ENCODE results near the gene IL22RA2.

The IL22RA2 gene

DNA sequence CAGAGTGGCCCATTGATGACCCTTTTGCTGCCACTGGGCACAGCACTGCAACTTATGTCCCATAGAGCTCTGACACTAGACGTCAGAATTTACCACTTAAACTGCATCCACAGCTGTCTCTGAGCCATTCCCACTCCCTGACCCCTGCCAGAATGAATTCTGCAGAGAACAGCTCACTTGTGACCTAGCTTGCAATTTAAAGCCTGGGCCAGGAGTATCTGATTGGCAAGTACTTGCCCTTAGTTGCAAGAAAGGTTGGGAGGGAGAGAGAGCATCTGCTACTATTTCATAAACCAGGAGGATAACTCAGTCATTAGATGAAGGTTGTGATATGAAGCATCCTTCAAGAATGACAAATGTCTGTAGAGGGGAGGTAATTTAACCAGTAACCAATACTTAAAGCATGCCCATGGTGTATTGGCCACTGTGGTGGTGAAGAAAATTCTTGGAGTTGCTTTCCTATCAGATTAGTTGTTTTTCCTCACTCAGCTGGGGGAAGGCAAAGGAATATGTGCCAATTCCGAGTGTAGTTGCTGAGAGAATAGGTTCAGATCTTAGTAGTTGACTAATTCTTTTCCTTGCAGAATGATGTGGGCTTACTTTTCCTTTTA is 46.5 kb downstream of the IL22RA2 start:
- Histone ChIP-seq H3K4me2 (ENCODE audit: insufficient read depth, low read length, poor library complexity, severe bottlenecking) (no peak overlapping the region), H3K23ac (ENCODE audit: low read depth, low read length, poor library complexity) (no peak overlapping the region), H2AK5ac (ENCODE audit: low read depth, low read length) (no peak overlapping the region), H3K4me3 (ENCODE audit: low read length in 2 of 2) (no peak overlapping the region), H4K91ac (ENCODE audit: low read depth, low read length, poor library complexity) (no peak overlapping the region), H3K9ac (ENCODE audit: low read depth, low read length, poor library complexity) (no peak overlapping the region), H3K27ac (replicated peaks; ENCODE audit: low read length) (no peak overlapping the region), H2AFZ (ENCODE audit: low read length) (no peak overlapping the region), H2BK5ac (ENCODE audit: low read length) (no peak overlapping the region), H3K79me1 (ENCODE audit: low read depth, low read length) (no peaks in the 10 kb centered on the region), H3K36me3 (replicated peaks in 1 of 2; ENCODE audit: control insufficient read depth in 2 of 2, insufficient read depth in 2 of 2, low read length in 2 of 2) (no peaks in the 10 kb centered on the region), H2BK120ac (ENCODE audit: low read depth, low read length) (no peak overlapping the region), H4K8ac (ENCODE audit: low read depth, low read length) (no peak overlapping the region), H3K18ac (ENCODE audit: low read length) (no peak overlapping the region), H2BK12ac (ENCODE audit: low read length) (no peak overlapping the region), H3K4me1 (ENCODE audit: control insufficient read depth in 2 of 2, insufficient read depth in 1 of 2, low read depth in 1 of 2, low read length in 2 of 2) (no peaks in the 10 kb centered on the region), H3K27me3 (ENCODE audit: control insufficient read depth in 3 of 3, insufficient read depth in 3 of 3, low read depth in 1 of 3, low read length in 3 of 3) (no peaks in the 10 kb centered on the region), H3K9me3 (replicated peaks in 1 of 2; ENCODE audit: control insufficient read depth in 2 of 2, insufficient read depth in 1 of 2, low read depth in 1 of 2, low read length in 2 of 2) (no peaks in the 10 kb centered on the region), H2BK15ac (ENCODE audit: low read length) (no peak overlapping the region), H3K14ac (ENCODE audit: low read length) (no peak overlapping the region), H3K4ac (ENCODE audit: low read length) (no peak overlapping the region)
- WGBS, 2 donors (ENCODE audit: extremely low coverage in 2 of 2, insufficient read length in 2 of 2, insufficient replicate concordance in 1 of 2), result no CpG with 5 or more reads among the region's 2 CpGs
- DNase-seq (ENCODE audit: low spot score), result no peak

DNA sequence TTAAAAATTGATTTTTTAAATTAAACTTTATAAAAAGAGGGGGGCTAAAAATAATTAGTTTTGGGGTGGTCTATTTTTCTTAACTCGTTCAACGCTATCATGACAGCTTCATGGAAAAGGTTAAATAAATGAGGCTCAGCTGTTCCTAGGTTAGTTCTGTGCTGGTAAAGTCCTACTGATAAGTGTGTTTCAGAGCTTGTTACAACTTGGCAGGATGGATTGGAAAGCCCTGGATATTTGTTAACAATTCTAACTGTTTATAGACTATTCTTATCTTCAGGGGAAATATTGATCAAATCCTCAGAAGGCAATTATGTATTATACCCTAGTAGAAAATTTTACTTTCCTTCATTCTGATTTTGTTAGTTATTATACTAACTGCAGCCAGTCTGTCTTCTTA is 50.4 kb downstream of the IL22RA2 start:
- no peak overlapping the region for H3K4ac ChIP-seq (ENCODE audit: low read length)
- H4K91ac ChIP-seq (ENCODE audit: low read depth, low read length, poor library complexity), result no peak overlapping the region
- no peak overlapping the region for H3K27ac ChIP-seq (replicated peaks; ENCODE audit: low read length)
- no peak overlapping the region for H3K14ac ChIP-seq (ENCODE audit: low read length)
- H4K8ac ChIP-seq (ENCODE audit: low read depth, low read length), result no peak overlapping the region
- H3K4me2 ChIP-seq (ENCODE audit: insufficient read depth, low read length, poor library complexity, severe bottlenecking), result no peak overlapping the region
- no peak overlapping the region for H2AK5ac ChIP-seq (ENCODE audit: low read depth, low read length)
- H2BK5ac ChIP-seq (ENCODE audit: low read length), result no peak overlapping the region
- H3K9me3 ChIP-seq (replicated peaks in 1 of 2; ENCODE audit: control insufficient read depth in 2 of 2, insufficient read depth in 1 of 2, low read depth in 1 of 2, low read length in 2 of 2), result peaks cover 4 to 9% of the 10 kb centered on the region in 2 donors
- no peaks in the 10 kb centered on the region for H3K4me1 ChIP-seq (ENCODE audit: control insufficient read depth in 2 of 2, insufficient read depth in 1 of 2, low read depth in 1 of 2, low read length in 2 of 2)
- no peak overlapping the region for H3K23ac ChIP-seq (ENCODE audit: low read depth, low read length, poor library complexity)
- H3K36me3 ChIP-seq (replicated peaks in 1 of 2; ENCODE audit: control insufficient read depth in 2 of 2, insufficient read depth in 2 of 2, low read length in 2 of 2), result no peaks in the 10 kb centered on the region
- H3K18ac ChIP-seq (ENCODE audit: low read length), result no peak overlapping the region
- WGBS, 2 donors (ENCODE audit: extremely low coverage in 2 of 2, insufficient read length in 2 of 2, insufficient replicate concordance in 1 of 2), result no CpG with 5 or more reads among the region's 2 CpGs
- H2BK12ac ChIP-seq (ENCODE audit: low read length), result no peak overlapping the region
- no peak overlapping the region for H3K9ac ChIP-seq (ENCODE audit: low read depth, low read length, poor library complexity)
- no peak overlapping the region for H2BK15ac ChIP-seq (ENCODE audit: low read length)
- H2AFZ ChIP-seq (ENCODE audit: low read length), result no peak overlapping the region
- no peaks in the 10 kb centered on the region for H3K79me1 ChIP-seq (ENCODE audit: low read depth, low read length)
- H3K27me3 ChIP-seq (ENCODE audit: control insufficient read depth in 3 of 3, insufficient read depth in 3 of 3, low read depth in 1 of 3, low read length in 3 of 3), result no peaks in the 10 kb centered on the region
- no peak for DNase-seq (ENCODE audit: low spot score)
- H3K4me3 ChIP-seq (ENCODE audit: low read length in 2 of 2), result no peak overlapping the region
- H2BK120ac ChIP-seq (ENCODE audit: low read depth, low read length), result no peak overlapping the region

DNA sequence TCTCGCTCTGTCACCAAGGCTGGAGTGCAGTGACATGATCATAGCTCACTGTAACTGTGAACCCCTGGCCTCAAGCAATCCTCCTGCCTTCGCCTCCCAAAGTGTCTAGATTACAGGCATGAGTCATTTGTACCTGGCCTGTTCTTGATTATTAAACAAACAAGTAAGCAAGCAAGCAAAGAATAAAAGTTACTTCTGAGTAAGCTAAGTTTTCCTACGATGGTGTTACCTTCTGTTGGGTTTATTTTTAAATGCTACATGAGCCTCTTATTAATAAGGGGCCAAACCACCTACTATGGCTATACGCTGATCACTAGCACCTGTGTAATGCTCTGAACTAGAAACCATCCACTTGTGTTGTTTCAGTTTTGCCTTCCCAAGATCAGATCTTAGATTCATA is 50.8 kb downstream of the IL22RA2 start:
- H3K27me3 ChIP-seq (ENCODE audit: control insufficient read depth in 3 of 3, insufficient read depth in 3 of 3, low read depth in 1 of 3, low read length in 3 of 3), result no peaks in the 10 kb centered on the region
- no peak overlapping the region for H2BK12ac ChIP-seq (ENCODE audit: low read length)
- no peak overlapping the region for H2BK120ac ChIP-seq (ENCODE audit: low read depth, low read length)
- no peak overlapping the region for H2AK5ac ChIP-seq (ENCODE audit: low read depth, low read length)
- H4K8ac ChIP-seq (ENCODE audit: low read depth, low read length), result no peak overlapping the region
- no peak for DNase-seq (ENCODE audit: low spot score)
- no peak overlapping the region for H2BK5ac ChIP-seq (ENCODE audit: low read length)
- H2BK15ac ChIP-seq (ENCODE audit: low read length), result no peak overlapping the region
- H3K4me2 ChIP-seq (ENCODE audit: insufficient read depth, low read length, poor library complexity, severe bottlenecking), result no peak overlapping the region
- H3K23ac ChIP-seq (ENCODE audit: low read depth, low read length, poor library complexity), result no peak overlapping the region
- no peak overlapping the region for H3K27ac ChIP-seq (replicated peaks; ENCODE audit: low read length)
- H3K4ac ChIP-seq (ENCODE audit: low read length), result no peak overlapping the region
- no peak overlapping the region for H3K18ac ChIP-seq (ENCODE audit: low read length)
- no CpG with 5 or more reads among the region's 4 CpGs for WGBS, 2 donors (ENCODE audit: extremely low coverage in 2 of 2, insufficient read length in 2 of 2, insufficient replicate concordance in 1 of 2)
- H3K9me3 ChIP-seq (replicated peaks in 1 of 2; ENCODE audit: control insufficient read depth in 2 of 2, insufficient read depth in 1 of 2, low read depth in 1 of 2, low read length in 2 of 2), result peaks cover 4 to 9% of the 10 kb centered on the region in 2 donors
- H3K79me1 ChIP-seq (ENCODE audit: low read depth, low read length), result no peaks in the 10 kb centered on the region
- no peak overlapping the region for H4K91ac ChIP-seq (ENCODE audit: low read depth, low read length, poor library complexity)
- no peak overlapping the region for H3K9ac ChIP-seq (ENCODE audit: low read depth, low read length, poor library complexity)
- no peaks in the 10 kb centered on the region for H3K36me3 ChIP-seq (replicated peaks in 1 of 2; ENCODE audit: control insufficient read depth in 2 of 2, insufficient read depth in 2 of 2, low read length in 2 of 2)
- no peaks in the 10 kb centered on the region for H3K4me1 ChIP-seq (ENCODE audit: control insufficient read depth in 2 of 2, insufficient read depth in 1 of 2, low read depth in 1 of 2, low read length in 2 of 2)
- H2AFZ ChIP-seq (ENCODE audit: low read length), result no peak overlapping the region
- H3K14ac ChIP-seq (ENCODE audit: low read length), result no peak overlapping the region
- H3K4me3 ChIP-seq (ENCODE audit: low read length in 2 of 2), result no peak overlapping the region

DNA sequence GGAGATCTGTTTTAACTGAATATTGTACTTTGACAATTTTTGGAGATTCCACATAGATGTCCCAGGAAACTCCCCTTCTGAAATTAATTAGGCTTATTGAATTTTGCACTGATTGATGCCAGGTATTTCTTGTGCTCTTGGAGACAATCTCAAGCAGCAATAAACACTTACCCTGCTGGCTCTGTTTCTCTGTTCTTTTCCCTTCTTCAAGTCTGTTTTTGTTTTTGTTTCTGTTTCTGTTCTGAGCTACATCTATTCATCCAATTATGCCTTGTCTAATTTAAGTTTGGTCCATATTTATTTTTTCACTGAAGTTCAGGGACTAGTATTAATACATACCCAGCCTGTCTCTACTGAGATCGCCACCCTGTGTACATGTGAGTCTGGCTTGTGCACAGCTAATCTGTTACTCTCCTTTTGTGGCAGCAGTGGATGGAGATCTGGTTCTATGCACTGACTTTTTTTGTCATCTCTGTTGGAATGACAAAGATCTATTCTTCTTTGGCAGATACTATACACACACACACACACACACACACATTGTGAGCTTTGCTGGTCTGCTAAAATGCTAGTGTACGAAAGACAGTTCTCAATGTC is 51.9 kb downstream of the IL22RA2 start:
- Histone ChIP-seq H2BK120ac (ENCODE audit: low read depth, low read length) (no peak overlapping the region), H3K27me3 (ENCODE audit: control insufficient read depth in 3 of 3, insufficient read depth in 3 of 3, low read depth in 1 of 3, low read length in 3 of 3) (no peaks in the 10 kb centered on the region), H3K18ac (ENCODE audit: low read length) (no peak overlapping the region), H3K79me1 (ENCODE audit: low read depth, low read length) (no peaks in the 10 kb centered on the region), H2AFZ (ENCODE audit: low read length) (no peak overlapping the region), H3K4ac (ENCODE audit: low read length) (no peak overlapping the region), H3K4me1 (ENCODE audit: control insufficient read depth in 2 of 2, insufficient read depth in 1 of 2, low read depth in 1 of 2, low read length in 2 of 2) (peaks cover 0 to 2% of the 10 kb centered on the region in 2 donors), H4K91ac (ENCODE audit: low read depth, low read length, poor library complexity) (no peak overlapping the region), H3K23ac (ENCODE audit: low read depth, low read length, poor library complexity) (no peak overlapping the region), H3K36me3 (replicated peaks in 1 of 2; ENCODE audit: control insufficient read depth in 2 of 2, insufficient read depth in 2 of 2, low read length in 2 of 2) (no peaks in the 10 kb centered on the region), H4K8ac (ENCODE audit: low read depth, low read length) (no peak overlapping the region), H2BK5ac (ENCODE audit: low read length) (no peak overlapping the region), H3K9me3 (replicated peaks in 1 of 2; ENCODE audit: control insufficient read depth in 2 of 2, insufficient read depth in 1 of 2, low read depth in 1 of 2, low read length in 2 of 2) (peaks cover 4 to 11% of the 10 kb centered on the region in 2 donors), H3K14ac (ENCODE audit: low read length) (no peak overlapping the region), H2AK5ac (ENCODE audit: low read depth, low read length) (no peak overlapping the region), H3K27ac (replicated peaks; ENCODE audit: low read length) (no peak overlapping the region), H2BK15ac (ENCODE audit: low read length) (no peak overlapping the region), H3K4me3 (ENCODE audit: low read length in 2 of 2) (no peak overlapping the region), H3K4me2 (ENCODE audit: insufficient read depth, low read length, poor library complexity, severe bottlenecking) (no peak overlapping the region), H3K9ac (ENCODE audit: low read depth, low read length, poor library complexity) (no peak overlapping the region), H2BK12ac (ENCODE audit: low read length) (no peak overlapping the region)
- no CpG with 5 or more reads among the region's 2 CpGs for WGBS, 2 donors (ENCODE audit: extremely low coverage in 2 of 2, insufficient read length in 2 of 2, insufficient replicate concordance in 1 of 2)
- no peak for DNase-seq (ENCODE audit: low spot score)
